Ectodermal cell (in vitro differentiated cells): ENCODE measurements around the gene RFC4. TPM values are rescaled to one million over a fixed set of nuclear protein-coding genes. Genes with fewer than 3 reads are reported as not detected.
"Not testable (repeated sequence)": the region's sequence is repeated elsewhere in the genome, so short reads cannot be mapped to it uniquely, and the experiment has no call there.

Experiments used
- H3K27ac ChIP-seq: 2 replicates; pipeline ENCODE4 v1.7.0; 2013; ENCODE audit warnings: mild to moderate bottlenecking, low read depth, low read length; ENCODE audit not compliant: insufficient read depth, poor library complexity, severe bottlenecking
- H3K27me3 ChIP-seq: 2 replicates; pipeline ENCODE4 v1.7.0; 2013; ENCODE audit warnings: mild to moderate bottlenecking, low read length; ENCODE audit not compliant: insufficient read depth, control insufficient read depth, poor library complexity, severe bottlenecking
- H3K36me3 ChIP-seq: one replicate; pipeline ENCODE4 v1.7.0; 2013; ENCODE audit warnings: low read length; ENCODE audit not compliant: control insufficient read depth, insufficient read depth
- H3K4me1 ChIP-seq: one replicate; pipeline ENCODE4 v1.7.0; 2013; ENCODE audit warnings: low read length; ENCODE audit not compliant: control insufficient read depth, insufficient read depth
- H3K4me3 ChIP-seq: 2 replicates; pipeline ENCODE4 v1.7.0; 2013; ENCODE audit warnings: low read depth, low read length, control low read depth; ENCODE audit not compliant: insufficient read depth
- H3K9me3 ChIP-seq: 2 replicates; pipeline ENCODE4 v1.7.0; 2013; ENCODE audit warnings: mild to moderate bottlenecking, low read length, moderate library complexity; ENCODE audit not compliant: control insufficient read depth
- WGBS, 2 experiments: methylation state at CpG; one replicate each; pipeline ENCODE4 v1.1.7; 2013; ENCODE audit warnings: missing lambda C conversion rate in 2 of 2; 5-methylcytosine and 5-hydroxymethylcytosine counted together
- polyA plus RNA-seq, 4 experiments: library from polyadenylated mRNA; stranded (reverse); fragments of 50-300 nt; gene quantifications; one replicate each; pipeline ENCODE4 v1.2.3, GENCODE V29; 2013

Gene RFC4
- polyA plus RNA-seq (2013, experiment 1 of 4): 126 TPM
- 119 TPM for polyA plus RNA-seq (2013, experiment 2 of 4)
- 117 TPM for polyA plus RNA-seq (2013, experiment 3 of 4)
- polyA plus RNA-seq (2013, experiment 4 of 4): 114 TPM

GRCh38 chr3:186806089-186807055 is at the start of gene RFC4:
RFC4 (minus strand) TSS chr3:186806482; CDS start chr3:186804713, 1,769 bp downstream.
- H3K4me3 ChIP-seq: peak within 1 kb of the TSS; percentile 84
- no peaks in the 10 kb centered on the region for H3K27me3 ChIP-seq
- peaks cover 16% of the 10 kb centered on the region for H3K4me1 ChIP-seq
- H3K9me3 ChIP-seq: no peaks in the 10 kb centered on the region
- 2% methylated on average over 70 of the region's 70 CpGs for WGBS, 2 experiments
- peak within 1 kb of the TSS; percentile 58 for H3K27ac ChIP-seq
- H3K36me3 ChIP-seq: peaks cover 14% of the 10 kb centered on the region

GRCh38 chr3:186854954-186855353 is 48.7 kb upstream of the RFC4 start:
- H3K4me1 ChIP-seq: no peaks in the 10 kb centered on the region
- no peaks in the 10 kb centered on the region for H3K36me3 ChIP-seq
- no peaks in the 10 kb centered on the region for H3K27me3 ChIP-seq
- no peak overlapping the region for H3K4me3 ChIP-seq
- WGBS, 2 experiments: 0% methylated on average over 1 of the region's 1 CpG
- H3K9me3 ChIP-seq: no peaks in the 10 kb centered on the region
- H3K27ac ChIP-seq: no peak overlapping the region

DNA sequence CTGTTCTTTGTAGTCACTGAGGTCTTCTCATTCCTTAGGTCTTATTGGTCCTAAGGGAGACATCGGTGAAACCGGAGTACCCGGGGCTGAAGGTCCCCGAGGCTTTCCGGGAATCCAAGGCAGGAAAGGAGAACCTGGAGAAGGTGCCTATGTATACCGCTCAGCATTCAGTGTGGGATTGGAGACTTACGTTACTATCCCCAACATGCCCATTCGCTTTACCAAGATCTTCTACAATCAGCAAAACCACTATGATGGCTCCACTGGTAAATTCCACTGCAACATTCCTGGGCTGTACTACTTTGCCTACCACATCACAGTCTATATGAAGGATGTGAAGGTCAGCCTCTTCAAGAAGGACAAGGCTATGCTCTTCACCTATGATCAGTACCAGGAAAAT is 47.9 kb upstream of the RFC4 start:
- H3K4me1 ChIP-seq: no peaks in the 10 kb centered on the region
- no peak overlapping the region for H3K4me3 ChIP-seq
- H3K27ac ChIP-seq: no peak overlapping the region
- no peaks in the 10 kb centered on the region for H3K36me3 ChIP-seq
- no peaks in the 10 kb centered on the region for H3K27me3 ChIP-seq
- WGBS, 2 experiments: 96 to 97% methylated on average over 8 of the region's 8 CpGs
- no peaks in the 10 kb centered on the region for H3K9me3 ChIP-seq

GRCh38 chr3:186852994-186853393 is 46.7 kb upstream of the RFC4 start:
- Histone ChIP-seq H3K4me3 (no peak overlapping the region), H3K27me3 (no peaks in the 10 kb centered on the region), H3K4me1 (no peaks in the 10 kb centered on the region), H3K9me3 (no peaks in the 10 kb centered on the region), H3K36me3 (no peaks in the 10 kb centered on the region), H3K27ac (no peak overlapping the region)
- WGBS, 2 experiments: 89 to 98% methylated on average over 6 of the region's 6 CpGs

- H3K27me3 ChIP-seq, H3K27ac ChIP-seq, H3K4me3 ChIP-seq, H3K9me3 ChIP-seq, H3K36me3 ChIP-seq, H3K4me1 ChIP-seq: not testable (repeated sequence)
- WGBS, 2 experiments: 94 to 96% methylated on average over 3 of the region's 3 CpGs
Observed at GRCh38 chr3:186851835-186852234, 45.6 kb upstream of the RFC4 start.

DNA sequence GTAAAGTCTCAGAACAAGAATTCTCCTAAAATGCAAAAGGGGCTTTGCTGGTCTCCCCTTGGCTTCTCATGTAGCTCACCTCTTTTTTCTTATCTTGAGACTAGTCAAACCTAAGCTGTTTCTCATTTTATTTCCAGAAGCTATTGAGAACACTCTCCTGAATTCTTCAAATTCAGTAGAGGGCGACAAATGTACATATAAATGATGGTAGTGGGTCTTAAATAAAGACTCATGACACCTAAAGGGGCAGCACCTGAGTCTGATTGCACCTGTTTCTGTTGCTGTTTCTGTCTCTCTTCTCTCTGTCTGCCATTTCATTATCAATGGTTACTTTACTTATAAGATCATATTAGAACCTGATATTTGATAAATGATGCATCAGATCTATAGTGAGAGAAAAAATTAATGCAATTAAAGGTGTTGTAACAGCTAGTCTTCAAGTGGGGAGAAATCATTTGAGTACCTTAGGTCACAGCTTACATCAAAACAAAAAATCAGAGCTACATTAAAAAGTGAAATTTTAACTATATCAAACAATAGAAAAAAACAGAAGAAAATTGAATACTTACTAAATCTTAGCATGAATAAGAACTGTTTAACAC is 43.2 kb upstream of the RFC4 start:
- H3K9me3 ChIP-seq: no peaks in the 10 kb centered on the region
- H3K27me3 ChIP-seq: no peaks in the 10 kb centered on the region
- H3K27ac ChIP-seq: no peak overlapping the region
- no peak overlapping the region for H3K4me3 ChIP-seq
- H3K36me3 ChIP-seq: no peaks in the 10 kb centered on the region
- no peaks in the 10 kb centered on the region for H3K4me1 ChIP-seq
- 0% methylated on average over 1 of the region's 1 CpG for WGBS, 2 experiments

GRCh38 chr3:186847437-186847836 is 41.2 kb upstream of the RFC4 start:
- 88 to 90% methylated on average over 2 of the region's 2 CpGs for WGBS, 2 experiments

GRCh38 chr3:186845756-186846155 is 39.5 kb upstream of the RFC4 start:
- Histone ChIP-seq H3K27ac (no peak overlapping the region), H3K9me3 (no peaks in the 10 kb centered on the region), H3K4me3 (no peak overlapping the region), H3K27me3 (no peaks in the 10 kb centered on the region), H3K36me3 (no peaks in the 10 kb centered on the region), H3K4me1 (no peaks in the 10 kb centered on the region)
- WGBS, 2 experiments: 92 to 95% methylated on average over 10 of the region's 10 CpGs

More at GRCh38 chr3:186847437-186847836, 41.2 kb upstream of the RFC4 start:
- Histone ChIP-seq H3K4me1 (no peaks in the 10 kb centered on the region), H3K4me3 (no peak overlapping the region), H3K27me3 (no peaks in the 10 kb centered on the region), H3K27ac (no peak overlapping the region), H3K36me3 (no peaks in the 10 kb centered on the region), H3K9me3 (no peaks in the 10 kb centered on the region)

DNA sequence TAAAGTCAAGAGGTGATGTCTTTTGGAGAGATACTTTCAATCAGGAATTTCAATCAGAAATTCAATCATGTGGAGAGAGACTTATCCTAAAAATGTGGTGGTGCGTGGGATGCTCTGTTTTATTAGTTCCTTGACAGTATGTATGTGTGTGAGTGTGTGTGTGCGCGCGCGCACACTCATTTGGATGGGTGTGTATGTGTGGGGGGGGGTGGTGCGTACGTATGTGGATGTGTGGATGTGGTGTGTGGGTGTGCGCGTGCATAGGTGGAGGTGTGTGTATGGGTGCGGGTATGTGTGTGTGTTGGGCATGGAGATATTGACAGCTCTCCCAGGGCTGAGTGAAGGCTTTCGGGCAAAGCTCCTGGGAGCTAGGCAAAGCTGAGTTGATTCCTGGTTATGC is 38.6 kb upstream of the RFC4 start:
- Histone ChIP-seq H3K9me3 (no peaks in the 10 kb centered on the region), H3K27ac (no peak overlapping the region), H3K36me3 (no peaks in the 10 kb centered on the region), H3K4me1 (no peaks in the 10 kb centered on the region), H3K4me3 (no peak overlapping the region), H3K27me3 (no peaks in the 10 kb centered on the region)
- 91% methylated on average over 11 of the region's 11 CpGs for WGBS, 2 experiments

- no peaks in the 10 kb centered on the region for H3K36me3 ChIP-seq
- H3K27ac ChIP-seq: no peak overlapping the region
- H3K4me3 ChIP-seq: no peak overlapping the region
- H3K9me3 ChIP-seq: no peaks in the 10 kb centered on the region
- no peaks in the 10 kb centered on the region for H3K4me1 ChIP-seq
- H3K27me3 ChIP-seq: no peaks in the 10 kb centered on the region
- WGBS, 2 experiments: 90 to 96% methylated on average over 3 of the region's 3 CpGs
Observed at GRCh38 chr3:186843039-186843432, 36.8 kb upstream of the RFC4 start.
